Central memory CD8-positive, alpha-beta T cell (primary cell): ENCODE results near the gene EPB41L4B.
A peak's percentile ranks its signal among the peaks of the same experiment; 100 is the strongest.

Experiments used
- ATAC-seq: fragments of 150-1000 bp; cut with Tn5 transposase; replicated peaks from 2 replicates; pipeline ENCODE4 v1.10.0; 2022; ENCODE audit warnings: mild to moderate bottlenecking, moderate FRiP score, moderate number of reproducible peaks; ENCODE audit not compliant: poor library complexity, severe bottlenecking; ENCODE audit errors: extremely low read depth
- DNase-seq, 2 donors: peaks; one replicate each; pipeline ENCODE4 v3.0.0; 2021; ENCODE audit warnings: low spot score in 2 of 2
- H3K27ac Mint-ChIP-seq: one replicate; pipeline ENCODE4 v1.8.0; 2022; ENCODE audit warnings: low read depth, mild to moderate bottlenecking, moderate library complexity, mixed read lengths
- H3K27me3 Mint-ChIP-seq: one replicate; pipeline ENCODE4 v1.8.0; 2022; ENCODE audit warnings: mixed read lengths
- H3K36me3 Mint-ChIP-seq: one replicate; pipeline ENCODE4 v1.8.0; 2022; ENCODE audit warnings: mild to moderate bottlenecking, moderate library complexity, mixed read lengths; ENCODE audit not compliant: insufficient read depth
- H3K4me1 Mint-ChIP-seq: one replicate; pipeline ENCODE4 v1.8.0; 2022; ENCODE audit warnings: mixed read lengths
- H3K4me3 Mint-ChIP-seq: one replicate; pipeline ENCODE4 v1.8.0; 2022; ENCODE audit warnings: mild to moderate bottlenecking, moderate library complexity, mixed read lengths
- H3K9me3 Mint-ChIP-seq: one replicate; pipeline ENCODE4 v1.8.0; 2022; ENCODE audit warnings: mixed read lengths

The EPB41L4B gene

GRCh38 chr9:109253241-109253636 lies 67.6 kb downstream of the EPB41L4B start:
- Mint-ChIP-seq H3K36me3 (no peaks in the 10 kb centered on the region), H3K27ac (no peak overlapping the region), H3K4me3 (no peak overlapping the region), H3K4me1 (no peaks in the 10 kb centered on the region), H3K27me3 (peaks cover 13% of the 10 kb centered on the region), H3K9me3 (no peaks in the 10 kb centered on the region)
- DNase-seq (no peak), ATAC-seq (no peak)

DNA sequence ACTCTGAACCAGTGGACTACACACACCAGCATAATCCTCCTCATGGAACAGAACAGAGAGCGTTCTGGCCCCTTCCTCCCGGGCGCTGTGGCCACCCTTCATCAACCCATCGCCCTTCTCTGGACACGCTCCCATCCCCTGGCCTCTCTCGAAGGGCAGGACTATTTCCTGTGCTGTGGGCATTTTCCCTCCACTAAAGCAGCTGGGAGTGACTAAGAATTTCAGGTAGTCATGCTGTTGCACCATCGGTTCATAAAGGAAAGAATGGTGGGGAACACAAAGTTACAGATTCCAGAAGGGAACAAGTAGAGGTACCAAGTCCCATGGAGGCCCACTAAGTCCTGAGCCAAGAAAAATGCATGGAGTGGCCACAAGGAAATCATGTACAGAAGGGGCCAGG lies 68.6 kb downstream of the EPB41L4B start:
- Mint-ChIP-seq H3K27ac (no peak overlapping the region), H3K4me3 (no peak overlapping the region), H3K36me3 (no peaks in the 10 kb centered on the region), H3K9me3 (no peaks in the 10 kb centered on the region), H3K4me1 (no peaks in the 10 kb centered on the region), H3K27me3 (peaks cover 10% of the 10 kb centered on the region)
- DNase-seq (no peak), ATAC-seq (no peak)

DNA sequence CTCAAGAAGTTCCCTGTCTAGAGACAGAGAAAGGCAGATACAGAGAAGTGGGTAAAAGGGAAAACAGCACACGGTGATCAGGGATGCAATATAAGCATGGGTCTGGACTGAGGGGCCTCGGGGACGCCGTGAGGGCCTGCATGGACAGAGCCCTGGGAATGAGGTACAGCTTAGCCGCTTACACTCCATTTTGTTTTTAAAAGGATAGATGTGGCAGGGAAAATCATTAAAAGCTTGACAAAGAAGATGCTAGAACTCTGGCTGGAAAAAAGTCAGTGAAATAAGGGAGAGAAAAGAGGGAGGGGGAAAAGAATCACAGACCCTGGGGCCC lies 69.1 kb downstream of the EPB41L4B start:
- Mint-ChIP-seq H3K4me1 (no peaks in the 10 kb centered on the region), H3K36me3 (no peaks in the 10 kb centered on the region), H3K9me3 (no peaks in the 10 kb centered on the region), H3K27me3 (peaks cover 11% of the 10 kb centered on the region), H3K4me3 (no peak overlapping the region), H3K27ac (no peak overlapping the region)
- no peak for DNase-seq
- no peak for ATAC-seq

GRCh38 chr9:109251080-109251775 lies 69.6 kb downstream of the EPB41L4B start:
- Mint-ChIP-seq H3K27me3 (peaks cover 17% of the 10 kb centered on the region), H3K4me1 (no peaks in the 10 kb centered on the region), H3K4me3 (no peak overlapping the region), H3K36me3 (no peaks in the 10 kb centered on the region), H3K27ac (no peak overlapping the region), H3K9me3 (no peaks in the 10 kb centered on the region)
- ATAC-seq (no peak), DNase-seq (no peak)

GRCh38 chr9:109250771-109251079 lies 70.1 kb downstream of the EPB41L4B start:
- Mint-ChIP-seq H3K4me1 (no peaks in the 10 kb centered on the region), H3K27me3 (peaks cover 22% of the 10 kb centered on the region), H3K36me3 (no peaks in the 10 kb centered on the region), H3K4me3 (no peak overlapping the region), H3K27ac (no peak overlapping the region), H3K9me3 (no peaks in the 10 kb centered on the region)
- ATAC-seq: no peak
- DNase-seq: no peak

- Mint-ChIP-seq H3K36me3 (no peaks in the 10 kb centered on the region), H3K9me3 (no peaks in the 10 kb centered on the region), H3K4me3 (no peak overlapping the region), H3K27ac (no peak overlapping the region), H3K27me3 (peaks cover 26% of the 10 kb centered on the region), H3K4me1 (no peaks in the 10 kb centered on the region)
- ATAC-seq (no peak), DNase-seq (no peak)
Measured at GRCh38 chr9:109250311-109250741, 70.5 kb downstream of the EPB41L4B start.

GRCh38 chr9:109249615-109250014 lies 71.2 kb downstream of the EPB41L4B start:
- ATAC-seq: no peak
- Mint-ChIP-seq H3K27me3 (peaks cover 33% of the 10 kb centered on the region), H3K4me1 (no peaks in the 10 kb centered on the region), H3K27ac (no peak overlapping the region), H3K4me3 (no peak overlapping the region), H3K9me3 (no peaks in the 10 kb centered on the region), H3K36me3 (no peaks in the 10 kb centered on the region)
- DNase-seq: no peak

GRCh38 chr9:109248133-109248581 lies 72.7 kb downstream of the EPB41L4B start:
- DNase-seq (no peak), ATAC-seq (no peak)
- H3K4me3 Mint-ChIP-seq: no peak overlapping the region
- no peaks in the 10 kb centered on the region for H3K4me1 Mint-ChIP-seq
- H3K27me3 Mint-ChIP-seq: peaks cover 47% of the 10 kb centered on the region
- H3K27ac Mint-ChIP-seq: no peak overlapping the region
- no peaks in the 10 kb centered on the region for H3K9me3 Mint-ChIP-seq
- no peaks in the 10 kb centered on the region for H3K36me3 Mint-ChIP-seq

DNA sequence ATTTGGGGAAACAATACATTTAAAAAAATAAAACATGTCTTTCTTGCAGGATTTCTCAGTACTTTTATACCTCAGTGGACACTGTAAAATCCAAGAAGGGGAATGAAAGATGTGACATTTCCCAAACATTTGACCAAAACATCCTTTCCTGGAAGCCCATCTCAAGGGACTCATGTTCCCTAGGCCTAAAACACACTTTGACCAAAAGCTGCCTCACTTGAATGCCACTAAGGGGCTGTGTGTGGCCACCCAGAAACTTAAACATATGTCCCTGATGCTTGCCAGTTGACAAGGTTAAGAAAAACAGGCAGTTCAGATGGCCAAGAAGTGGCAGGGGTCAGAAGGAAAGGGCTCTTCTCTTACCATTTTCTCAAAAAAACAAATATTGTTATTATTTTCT lies 73.6 kb downstream of the EPB41L4B start:
- Mint-ChIP-seq H3K27ac (no peak overlapping the region), H3K4me3 (no peak overlapping the region), H3K27me3 (peaks cover 51% of the 10 kb centered on the region), H3K9me3 (no peaks in the 10 kb centered on the region), H3K4me1 (no peaks in the 10 kb centered on the region), H3K36me3 (no peaks in the 10 kb centered on the region)
- DNase-seq: no peak
- no peak for ATAC-seq

DNA sequence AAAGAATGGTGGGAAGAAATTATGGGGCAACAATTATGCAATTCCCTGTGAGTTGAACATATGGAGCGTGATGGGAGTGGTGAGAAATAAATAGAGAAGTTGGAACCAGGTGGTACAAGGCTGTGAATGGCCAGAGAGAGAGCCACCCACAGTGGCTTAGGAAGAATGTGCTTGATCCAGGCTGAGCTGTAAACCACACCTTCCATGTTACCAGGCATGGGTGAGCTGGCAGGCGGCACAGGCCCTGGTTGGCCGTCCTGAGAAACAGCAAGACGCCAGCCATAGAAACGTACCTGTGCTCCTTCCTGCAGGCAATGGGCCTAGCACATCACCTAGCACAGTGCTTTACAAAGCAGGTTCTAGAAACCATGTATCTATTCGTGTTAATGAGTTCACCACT lies 74.3 kb downstream of the EPB41L4B start:
- no peaks in the 10 kb centered on the region for H3K9me3 Mint-ChIP-seq
- H3K4me1 Mint-ChIP-seq: no peaks in the 10 kb centered on the region
- no peaks in the 10 kb centered on the region for H3K36me3 Mint-ChIP-seq
- H3K27ac Mint-ChIP-seq: no peak overlapping the region
- no peak overlapping the region for H3K4me3 Mint-ChIP-seq
- DNase-seq: no peak
- ATAC-seq: no peak
- peaks cover 51% of the 10 kb centered on the region for H3K27me3 Mint-ChIP-seq

GRCh38 chr9:109245310-109245897 lies 75.5 kb downstream of the EPB41L4B start:
- H3K4me3 Mint-ChIP-seq: no peak overlapping the region
- no peaks in the 10 kb centered on the region for H3K36me3 Mint-ChIP-seq
- ATAC-seq: no peak
- no peaks in the 10 kb centered on the region for H3K4me1 Mint-ChIP-seq
- peaks cover 51% of the 10 kb centered on the region for H3K27me3 Mint-ChIP-seq
- no peak for DNase-seq
- H3K27ac Mint-ChIP-seq: no peak overlapping the region
- no peaks in the 10 kb centered on the region for H3K9me3 Mint-ChIP-seq

- H3K9me3 Mint-ChIP-seq: no peaks in the 10 kb centered on the region
- no peak overlapping the region for H3K27ac Mint-ChIP-seq
- H3K4me1 Mint-ChIP-seq: no peaks in the 10 kb centered on the region
- H3K36me3 Mint-ChIP-seq: no peaks in the 10 kb centered on the region
- peak; percentile 49 for ATAC-seq
- no peak overlapping the region for H3K4me3 Mint-ChIP-seq
- peaks cover 51% of the 10 kb centered on the region for H3K27me3 Mint-ChIP-seq
- DNase-seq: peak; percentile 32 to 36
Measured at GRCh38 chr9:109244179-109245132, 76.4 kb downstream of the EPB41L4B start.

DNA sequence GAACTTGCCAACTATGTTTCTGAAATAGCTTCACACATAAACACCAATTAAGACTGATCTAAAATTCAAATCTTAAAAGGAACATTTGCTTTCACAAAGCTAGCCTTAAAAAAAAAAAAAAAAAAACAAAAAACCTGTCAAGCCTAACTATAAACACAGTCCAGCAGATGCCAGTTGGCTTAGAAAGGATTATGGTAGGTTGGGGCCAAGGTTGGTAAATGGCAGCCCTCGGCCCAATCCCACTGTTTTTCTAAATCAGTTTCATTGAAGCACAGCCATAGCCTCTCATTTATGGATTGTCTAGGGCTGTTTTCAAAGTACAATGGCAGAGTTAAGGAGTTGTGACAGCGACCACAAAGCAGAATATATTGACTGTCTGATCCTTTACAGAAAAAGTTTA lies 78.1 kb downstream of the EPB41L4B start:
- peaks cover 66% of the 10 kb centered on the region for H3K27me3 Mint-ChIP-seq

More for the DNA sequence above, 78.1 kb downstream of the EPB41L4B start:
- Mint-ChIP-seq H3K4me1 (no peaks in the 10 kb centered on the region), H3K27ac (no peak overlapping the region), H3K4me3 (no peak overlapping the region), H3K36me3 (no peaks in the 10 kb centered on the region), H3K9me3 (no peaks in the 10 kb centered on the region)
- no peak for DNase-seq
- no peak for ATAC-seq
